Epithelial cell of esophagus (primary cell): ENCODE data around the gene THOC7.

Experiments used
- DNase-seq: peaks from one replicate; pipeline ENCODE4 v3.0.0; 2010; ENCODE audit warnings: low read depth
- H3K4me3 ChIP-seq: 2 replicates; pipeline ENCODE4 v1.5.1; 2011; ENCODE audit warnings: mild to moderate bottlenecking, low read length, control low read depth
- TF ChIP-seq, protein P1 (sequence below): IDR thresholded peaks from 2 replicates; pipeline ENCODE4 v1.5.1; 2011; ENCODE audit warnings: low read depth, mild to moderate bottlenecking, low read length, control low read depth, inconsistent platforms; ENCODE audit not compliant: insufficient read depth; ENCODE audit errors: missing control alignments

Gene THOC7

GRCh38 chr3:63845215-63845614 lies 18.4 kb downstream of the THOC7 start:
- TF ChIP-seq, protein P1, sequence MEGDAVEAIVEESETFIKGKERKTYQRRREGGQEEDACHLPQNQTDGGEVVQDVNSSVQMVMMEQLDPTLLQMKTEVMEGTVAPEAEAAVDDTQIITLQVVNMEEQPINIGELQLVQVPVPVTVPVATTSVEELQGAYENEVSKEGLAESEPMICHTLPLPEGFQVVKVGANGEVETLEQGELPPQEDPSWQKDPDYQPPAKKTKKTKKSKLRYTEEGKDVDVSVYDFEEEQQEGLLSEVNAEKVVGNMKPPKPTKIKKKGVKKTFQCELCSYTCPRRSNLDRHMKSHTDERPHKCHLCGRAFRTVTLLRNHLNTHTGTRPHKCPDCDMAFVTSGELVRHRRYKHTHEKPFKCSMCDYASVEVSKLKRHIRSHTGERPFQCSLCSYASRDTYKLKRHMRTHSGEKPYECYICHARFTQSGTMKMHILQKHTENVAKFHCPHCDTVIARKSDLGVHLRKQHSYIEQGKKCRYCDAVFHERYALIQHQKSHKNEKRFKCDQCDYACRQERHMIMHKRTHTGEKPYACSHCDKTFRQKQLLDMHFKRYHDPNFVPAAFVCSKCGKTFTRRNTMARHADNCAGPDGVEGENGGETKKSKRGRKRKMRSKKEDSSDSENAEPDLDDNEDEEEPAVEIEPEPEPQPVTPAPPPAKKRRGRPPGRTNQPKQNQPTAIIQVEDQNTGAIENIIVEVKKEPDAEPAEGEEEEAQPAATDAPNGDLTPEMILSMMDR: no peak
- DNase-seq: no peak
- no peak overlapping the region for H3K4me3 ChIP-seq

- TF ChIP-seq, protein P1: no peak
- no peak for DNase-seq
- no peak overlapping the region for H3K4me3 ChIP-seq
Measured at GRCh38 chr3:63842127-63842526, 21.5 kb downstream of the THOC7 start.

- TF ChIP-seq, protein P1: no peak
- no peak for DNase-seq
- no peak overlapping the region for H3K4me3 ChIP-seq
Measured at GRCh38 chr3:63841704-63842103, 21.9 kb downstream of the THOC7 start.

DNA sequence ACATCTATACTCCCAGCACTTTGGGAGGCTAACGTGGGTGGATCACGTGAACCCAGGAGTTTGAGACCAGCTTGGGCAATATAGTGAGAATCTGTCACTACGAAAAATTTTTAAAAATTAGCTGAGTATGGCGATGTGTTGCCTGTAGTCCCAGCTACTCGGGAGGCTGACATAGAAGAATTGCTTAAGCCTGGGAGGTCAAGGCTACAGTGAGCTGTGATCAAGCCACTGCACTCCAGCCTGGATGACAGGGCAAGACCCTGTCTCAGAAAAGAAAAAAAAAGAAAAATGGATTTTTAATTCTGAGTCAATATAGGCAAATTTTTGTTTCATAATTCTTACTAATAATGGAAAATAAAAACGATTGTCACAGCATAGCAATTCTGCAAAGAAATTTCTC lies 31.2 kb downstream of the THOC7 start:
- TF ChIP-seq, protein P1: no peak
- DNase-seq: no peak
- no peak overlapping the region for H3K4me3 ChIP-seq

- no peak overlapping the region for H3K4me3 ChIP-seq
- TF ChIP-seq, protein P1: no peak
- no peak for DNase-seq
Measured at GRCh38 chr3:63830526-63830925, 33.1 kb downstream of the THOC7 start.

DNA sequence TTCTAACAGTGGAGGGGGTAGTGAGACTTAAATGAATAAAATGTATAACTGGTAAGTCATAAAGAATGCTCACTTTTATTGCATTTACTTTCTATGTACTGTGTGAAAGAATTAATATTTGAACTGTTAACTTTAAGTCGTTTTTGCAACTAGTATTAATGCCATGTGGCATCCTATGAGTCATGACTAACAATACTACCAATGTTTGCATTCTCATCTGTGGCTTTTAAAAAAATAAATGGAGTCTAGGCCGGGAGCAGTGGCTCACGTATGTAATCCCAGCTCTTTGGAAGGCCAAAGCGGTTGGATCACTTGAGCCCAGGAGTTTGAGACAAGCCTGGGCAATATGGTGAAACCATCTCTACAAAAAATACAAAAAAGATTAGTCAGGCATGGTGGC lies 39.3 kb downstream of the THOC7 start:
- DNase-seq: peak; percentile 98
- TF ChIP-seq, protein P1: no peak
- H3K4me3 ChIP-seq: no peak overlapping the region

DNA sequence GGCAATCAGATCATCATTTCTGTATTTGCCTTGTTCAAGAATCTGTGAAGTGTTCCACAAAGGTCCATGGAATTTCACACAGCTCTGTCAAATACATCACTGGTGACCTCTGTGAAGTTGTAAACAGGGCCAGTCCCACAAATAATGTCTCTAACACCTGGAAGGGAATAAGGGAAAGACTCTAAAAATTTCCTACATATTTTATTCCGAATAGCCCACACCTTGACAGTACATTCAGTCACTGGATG lies 44.5 kb downstream of the THOC7 start, which contains the start of gene C3orf49:
Gene C3orf49 (plus strand): TSS at position 149 of the 248 bp plus-strand sequence. CDS start 173 bp downstream, outside the sequence.
- TF ChIP-seq, protein P1: no peak
- H3K4me3 ChIP-seq: no peak within 1 kb of the TSS
- DNase-seq: no peak
